HG02798 (cell line): ENCODE results near the gene OR2A1.
"Not testable (repeated sequence)": the region's sequence is repeated elsewhere in the genome, so short reads cannot be mapped to it uniquely, and the experiment has no call there.

Source experiments
- ATAC-seq: cut with Tn5 transposase; IDR thresholded peaks from one replicate; pipeline ENCODE4 v1.9.1; 2021; ENCODE audit warnings: mild to moderate bottlenecking; ENCODE audit not compliant: unreplicated experiment, poor library complexity

Gene OR2A1

GRCh38 chr7:144321677-144322206 lies 9.5 kb downstream of the OR2A1 start:
- ATAC-seq: not testable (repeated sequence)

DNA sequence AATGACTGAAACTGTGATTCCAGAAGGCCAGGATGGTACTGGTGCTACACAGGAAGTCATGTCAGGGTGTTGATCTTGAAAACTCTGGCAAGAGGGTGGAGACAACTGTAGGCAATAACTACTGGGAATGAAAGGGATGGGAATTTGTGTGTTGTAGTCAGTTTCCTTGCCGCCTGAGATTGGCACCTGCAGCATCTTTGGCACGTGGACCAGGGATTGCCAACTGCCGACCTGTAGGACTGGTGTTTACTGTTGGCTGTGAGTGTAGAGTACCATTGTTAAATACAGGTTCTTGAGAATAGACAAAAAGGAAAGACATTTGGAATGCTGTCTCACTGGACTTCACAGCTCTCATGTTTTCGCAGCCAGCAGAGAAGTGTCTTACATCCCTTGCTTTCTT lies 11.1 kb downstream of the OR2A1 start:
- ATAC-seq: not testable (repeated sequence)

- not testable (repeated sequence) for ATAC-seq
Measured at GRCh38 chr7:144325868-144326267, 13.6 kb downstream of the OR2A1 start.

GRCh38 chr7:144330044-144330443 lies 17.8 kb downstream of the OR2A1 start:
- not testable (repeated sequence) for ATAC-seq

DNA sequence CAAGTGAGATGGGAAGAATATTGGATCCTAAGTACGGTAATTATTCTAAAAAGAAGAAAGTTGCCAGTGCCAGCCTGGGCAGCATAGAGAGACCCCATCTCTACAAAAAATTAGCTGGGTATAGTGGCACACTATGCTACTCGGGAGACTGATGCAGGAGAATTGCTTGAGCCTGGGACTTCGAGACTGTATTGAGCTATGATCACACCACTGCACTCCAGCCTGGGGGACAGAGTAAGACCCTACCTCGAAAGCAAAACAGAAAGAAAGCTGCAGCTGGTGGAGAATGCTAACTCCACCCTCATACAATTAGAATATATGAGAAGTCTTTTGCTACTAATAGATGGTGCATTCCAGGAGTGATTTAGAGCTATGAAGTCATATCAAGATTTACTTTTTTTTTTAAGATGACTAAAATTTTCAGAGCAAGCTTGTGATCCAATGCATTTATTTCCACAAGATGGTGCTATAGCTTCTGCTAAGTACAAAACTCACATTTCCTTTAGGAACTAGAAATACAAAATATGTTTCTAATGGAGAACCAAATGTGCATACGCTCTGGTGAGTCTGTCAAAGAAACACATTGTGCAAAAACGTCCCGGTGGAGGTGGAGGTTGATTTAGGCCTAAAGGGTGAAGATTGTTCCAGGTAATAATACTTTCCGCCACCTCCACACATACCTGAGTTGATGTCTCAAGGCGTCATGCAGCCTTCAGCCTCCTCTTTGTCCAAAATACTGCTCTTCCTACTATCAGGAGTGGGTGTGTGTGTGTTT lies 19.2 kb downstream of the OR2A1 start:
- peak; percentile 34 for ATAC-seq

DNA sequence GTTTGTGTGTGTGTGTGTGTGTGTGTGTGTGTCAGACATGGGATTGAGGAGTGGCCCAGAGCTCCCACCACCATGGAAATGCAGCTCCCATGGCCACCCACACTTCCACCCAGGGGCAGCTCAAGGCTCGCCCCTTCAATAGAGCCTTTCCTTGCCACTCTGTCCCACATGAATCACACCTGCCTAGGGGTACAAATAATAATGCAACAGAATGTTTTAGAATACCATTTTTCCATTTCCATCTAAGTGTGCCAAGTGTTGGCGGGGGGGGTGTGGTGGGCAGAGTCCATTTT lies 19.7 kb downstream of the OR2A1 start:
- not testable (repeated sequence) for ATAC-seq

DNA sequence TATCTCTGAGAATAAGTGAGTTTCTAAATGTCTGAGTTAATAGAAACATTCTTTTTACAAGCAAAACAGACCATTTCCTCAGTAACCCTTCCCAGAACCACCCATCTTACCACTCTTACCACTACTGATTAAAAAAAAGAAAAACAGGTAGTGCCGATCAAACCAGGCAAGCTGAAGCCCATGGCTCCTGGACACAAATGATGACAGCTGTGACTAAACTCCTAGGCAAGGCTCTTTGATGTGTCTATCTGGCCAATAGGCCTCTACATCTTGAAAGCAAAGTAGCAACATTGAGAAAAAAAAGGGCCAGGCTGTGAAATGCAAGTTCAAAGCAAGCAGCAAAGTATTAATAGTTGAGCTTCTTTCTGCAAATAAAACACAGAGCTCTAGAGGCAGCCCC lies 36.4 kb downstream of the OR2A1 start:
- peak; percentile 42 for ATAC-seq

DNA sequence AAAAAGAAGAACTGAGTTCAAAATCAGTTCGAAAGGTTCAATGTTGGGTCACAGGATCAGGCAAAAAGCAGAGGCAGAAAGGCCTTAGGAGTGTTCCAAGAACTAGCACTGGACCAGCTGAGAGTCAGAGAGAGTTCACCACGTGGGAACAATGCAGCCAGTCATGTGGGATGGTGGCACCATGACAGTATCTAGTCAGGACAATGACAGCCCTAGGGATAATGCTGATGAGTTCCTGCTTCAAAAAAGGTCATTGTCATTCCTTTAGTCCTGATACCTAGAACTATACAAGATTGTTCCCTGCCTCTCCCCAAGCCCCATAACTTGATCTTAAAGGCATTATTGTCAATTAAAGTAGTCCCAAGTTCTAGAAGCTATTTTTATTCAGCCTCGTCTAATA lies 39.4 kb downstream of the OR2A1 start:
- not testable (repeated sequence) for ATAC-seq

DNA sequence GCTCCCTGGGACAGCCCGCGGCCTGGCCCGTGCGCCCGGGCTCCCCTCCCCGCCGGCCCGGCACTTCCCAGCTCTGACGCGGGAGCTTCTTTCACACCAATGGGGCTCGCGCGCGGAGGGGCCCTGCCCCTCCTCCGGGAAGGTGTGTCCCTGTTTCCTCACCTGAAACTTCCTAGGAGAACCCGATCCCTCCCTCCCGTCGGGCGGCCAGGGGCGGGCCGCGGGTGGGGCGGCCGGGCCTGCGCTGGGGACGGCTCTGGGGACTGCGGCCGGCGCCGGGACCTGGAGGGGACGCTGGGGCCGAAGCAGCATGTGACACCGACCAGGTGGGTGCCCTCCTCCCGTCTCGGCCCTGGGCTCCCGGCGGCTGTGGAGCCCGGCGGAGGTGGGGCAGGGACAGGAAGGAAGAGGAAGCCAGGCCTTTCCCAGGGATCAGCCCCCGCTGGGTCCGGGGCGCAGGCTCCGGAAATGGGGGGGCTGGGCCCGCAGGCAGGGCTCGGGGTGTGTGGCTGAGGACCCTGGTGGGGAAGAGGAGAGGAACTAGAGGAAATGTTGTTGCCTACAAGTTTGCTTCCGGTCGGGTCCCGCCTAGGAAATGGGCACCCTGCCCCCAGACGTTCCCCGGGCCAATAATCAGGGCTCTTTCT lies 43.1 kb downstream of the OR2A1 start, which contains the start of gene ARHGEF5:
Gene ARHGEF5 (plus strand): TSS at position 227 of the 647 bp plus-strand sequence. CDS start 7,268 bp downstream, outside the sequence.
- ATAC-seq: peak; percentile 81

GRCh38 chr7:144356185-144356584 lies 44.0 kb downstream of the OR2A1 start:
- ATAC-seq: not testable (repeated sequence)

GRCh38 chr7:144356860-144357259 lies 44.6 kb downstream of the OR2A1 start:
- ATAC-seq: not testable (repeated sequence)

- ATAC-seq: not testable (repeated sequence)
Measured at GRCh38 chr7:144362061-144362460, 49.8 kb downstream of the OR2A1 start.

DNA sequence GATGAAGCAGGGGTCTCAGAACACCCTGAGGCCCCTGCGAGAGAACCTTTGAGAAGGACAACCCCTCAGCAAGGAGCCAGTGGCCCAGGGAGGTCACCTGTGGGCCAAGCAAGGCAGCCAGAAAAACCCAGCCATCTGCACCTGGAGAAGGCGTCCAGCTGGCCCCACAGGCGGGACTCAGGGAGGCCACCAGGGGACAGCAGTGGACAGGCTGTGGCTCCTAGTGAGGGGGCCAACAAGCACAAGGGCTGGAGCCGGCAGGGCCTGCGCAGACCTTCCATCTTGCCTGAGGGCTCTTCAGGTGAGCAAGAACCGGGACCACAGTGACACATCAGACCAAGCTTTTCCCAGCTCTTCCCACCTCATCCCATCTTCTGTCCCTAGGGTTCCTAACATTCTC lies 53.3 kb downstream of the OR2A1 start:
- ATAC-seq: not testable (repeated sequence)

GRCh38 chr7:144367250-144367649 lies 55.0 kb downstream of the OR2A1 start:
- ATAC-seq: not testable (repeated sequence)

- peak; percentile 61 for ATAC-seq
Measured at GRCh38 chr7:144369221-144369620, 57.0 kb downstream of the OR2A1 start.
